ENCODE results near the gene LYPD6B. TPM values are rescaled to one million over a fixed set of nuclear protein-coding genes. Genes with fewer than 3 reads are reported as not detected.

LYPD6B gene
- total RNA-seq, 1 donor from 2014 or later, result 23.7 TPM

DNA sequence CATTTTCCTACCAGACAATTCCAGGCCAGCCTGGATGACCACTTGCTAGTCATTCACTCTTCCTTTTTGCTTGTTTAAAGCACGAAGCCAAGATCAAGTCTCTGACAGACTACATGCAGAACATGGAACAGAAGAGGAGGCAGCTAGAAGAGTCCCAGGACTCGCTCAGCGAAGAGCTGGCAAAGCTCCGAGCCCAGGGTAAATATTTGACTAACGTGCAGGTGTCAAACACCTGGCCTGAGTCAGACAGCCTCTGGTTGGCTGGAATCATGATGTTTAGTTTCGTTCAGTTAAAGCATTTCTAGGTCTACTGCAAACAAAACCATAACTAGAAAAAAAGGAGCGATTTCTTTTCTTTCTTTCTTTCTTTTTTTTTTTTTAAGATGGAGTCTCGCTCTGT, 44.2 kb upstream of the LYPD6B start:
- Mint-ChIP-seq H3K9me3 (peaks cover 4% of the 10 kb centered on the region), H3K27ac (no peak overlapping the region), H3K4me1 (ENCODE audit: unreplicated experiment) (peaks cover 12% of the 10 kb centered on the region), H3K36me3 (peaks cover 17% of the 10 kb centered on the region), H3K4me3 (no peak overlapping the region), H3K27me3 (no peaks in the 10 kb centered on the region)
- TF ChIP-seq, protein P1, sequence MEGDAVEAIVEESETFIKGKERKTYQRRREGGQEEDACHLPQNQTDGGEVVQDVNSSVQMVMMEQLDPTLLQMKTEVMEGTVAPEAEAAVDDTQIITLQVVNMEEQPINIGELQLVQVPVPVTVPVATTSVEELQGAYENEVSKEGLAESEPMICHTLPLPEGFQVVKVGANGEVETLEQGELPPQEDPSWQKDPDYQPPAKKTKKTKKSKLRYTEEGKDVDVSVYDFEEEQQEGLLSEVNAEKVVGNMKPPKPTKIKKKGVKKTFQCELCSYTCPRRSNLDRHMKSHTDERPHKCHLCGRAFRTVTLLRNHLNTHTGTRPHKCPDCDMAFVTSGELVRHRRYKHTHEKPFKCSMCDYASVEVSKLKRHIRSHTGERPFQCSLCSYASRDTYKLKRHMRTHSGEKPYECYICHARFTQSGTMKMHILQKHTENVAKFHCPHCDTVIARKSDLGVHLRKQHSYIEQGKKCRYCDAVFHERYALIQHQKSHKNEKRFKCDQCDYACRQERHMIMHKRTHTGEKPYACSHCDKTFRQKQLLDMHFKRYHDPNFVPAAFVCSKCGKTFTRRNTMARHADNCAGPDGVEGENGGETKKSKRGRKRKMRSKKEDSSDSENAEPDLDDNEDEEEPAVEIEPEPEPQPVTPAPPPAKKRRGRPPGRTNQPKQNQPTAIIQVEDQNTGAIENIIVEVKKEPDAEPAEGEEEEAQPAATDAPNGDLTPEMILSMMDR (conservative IDR thresholded peaks at IDR 0.05), result no peak
- no peak for DNase-seq (ENCODE audit: extremely low spot score, unreplicated experiment)

- TF ChIP-seq, protein P1 (conservative IDR thresholded peaks at IDR 0.05), result no peak
- no peaks in the 10 kb centered on the region for H3K27me3 Mint-ChIP-seq
- no peak overlapping the region for H3K4me3 Mint-ChIP-seq
- H3K4me1 Mint-ChIP-seq (ENCODE audit: unreplicated experiment), result peaks cover 11% of the 10 kb centered on the region
- H3K27ac Mint-ChIP-seq, result no peak overlapping the region
- DNase-seq (ENCODE audit: extremely low spot score, unreplicated experiment), result no peak
- peaks cover 18% of the 10 kb centered on the region for H3K36me3 Mint-ChIP-seq
- H3K9me3 Mint-ChIP-seq, result no peaks in the 10 kb centered on the region
Measured at GRCh38 chr2:148996805-148997204, 41.7 kb upstream of the LYPD6B start.

- no peak for DNase-seq (ENCODE audit: extremely low spot score, unreplicated experiment)
- Mint-ChIP-seq H3K27me3 (no peaks in the 10 kb centered on the region), H3K4me1 (ENCODE audit: unreplicated experiment) (peaks cover 11% of the 10 kb centered on the region), H3K27ac (no peak overlapping the region), H3K9me3 (no peaks in the 10 kb centered on the region), H3K4me3 (no peak overlapping the region), H3K36me3 (peaks cover 31% of the 10 kb centered on the region)
- TF ChIP-seq, protein P1 (conservative IDR thresholded peaks at IDR 0.05), result no peak
Measured at GRCh38 chr2:148998165-148998830, 40.2 kb upstream of the LYPD6B start.

GRCh38 chr2:148998831-148999200, 39.7 kb upstream of the LYPD6B start:
- Mint-ChIP-seq H3K9me3 (no peaks in the 10 kb centered on the region), H3K4me3 (no peak overlapping the region), H3K4me1 (ENCODE audit: unreplicated experiment) (peaks cover 16% of the 10 kb centered on the region), H3K36me3 (peaks cover 36% of the 10 kb centered on the region), H3K27ac (no peak overlapping the region), H3K27me3 (no peaks in the 10 kb centered on the region)
- no peak for DNase-seq (ENCODE audit: extremely low spot score, unreplicated experiment)
- TF ChIP-seq, protein P1 (conservative IDR thresholded peaks at IDR 0.05), result no peak

GRCh38 chr2:148999451-148999921, 39.0 kb upstream of the LYPD6B start:
- H3K27ac Mint-ChIP-seq, result no peak overlapping the region
- H3K9me3 Mint-ChIP-seq, result no peaks in the 10 kb centered on the region
- DNase-seq (ENCODE audit: extremely low spot score, unreplicated experiment), result no peak
- no peaks in the 10 kb centered on the region for H3K27me3 Mint-ChIP-seq
- H3K36me3 Mint-ChIP-seq, result peaks cover 37% of the 10 kb centered on the region
- TF ChIP-seq, protein P1 (conservative IDR thresholded peaks at IDR 0.05), result no peak
- peaks cover 18% of the 10 kb centered on the region for H3K4me1 Mint-ChIP-seq (ENCODE audit: unreplicated experiment)
- H3K4me3 Mint-ChIP-seq, result no peak overlapping the region
